Thyroid gland (tissue), 4 donors: Measurements from ENCODE around the gene TBC1D20. TPM values are rescaled to one million over a fixed set of nuclear protein-coding genes. Genes with fewer than 3 reads are reported as not detected.
A peak's percentile ranks its signal among the peaks of the same experiment; 100 is the strongest.

Experiments used
- DNase-seq, 2 donors: peaks; one replicate each; pipeline ENCODE4 v3.0.0-alpha.2; 2019
- H3K27ac ChIP-seq, 3 donors: fragments of 200-600 bp; sonication (generic); 1 replicate in 2 of 3; 2 replicates in 1 of 3; pipeline ENCODE4 v1.5.1; 2016 to 2019; ENCODE audit warnings: mild to moderate bottlenecking in 1 of 3, moderate library complexity in 1 of 3
- H3K27me3 ChIP-seq: fragments of 200-600 bp; sonication (generic); one replicate; pipeline ENCODE4 v1.5.1; 2019
- H3K36me3 ChIP-seq, 2 donors: fragments of 200-600 bp; sonication (generic); one replicate each; pipeline ENCODE4 v1.5.1; 2016 to 2019
- H3K4me1 ChIP-seq, 2 donors: fragments of 200-600 bp; sonication (generic); one replicate each; pipeline ENCODE4 v1.5.1; 2017 to 2019
- H3K4me3 ChIP-seq, 3 donors: fragments of 200-600 bp; sonication (generic); replicated peaks in 1 of 3; 1 replicate in 2 of 3; 2 replicates in 1 of 3; pipeline ENCODE4 v1.5.1; 2016; ENCODE audit warnings: mild to moderate bottlenecking in 1 of 3
- H3K9me3 ChIP-seq: fragments of 200-600 bp; sonication (generic); one replicate; pipeline ENCODE4 v1.5.1; 2017
- POLR2A ChIP-seq, 2 donors: fragments of 450-650 bp; IDR thresholded peaks; one replicate each; pipeline ENCODE4 v1.6.1; 2017; ENCODE audit warnings: antibody characterized with exemption in 2 of 2, mild to moderate bottlenecking in 2 of 2, moderate library complexity in 1 of 2
- WGBS, 2 donors: methylation state at CpG; one replicate each; pipeline ENCODE4 v1.1.5; 2017; 5-methylcytosine and 5-hydroxymethylcytosine counted together
- intact Hi-C: fragments of 100-400 bp; cut with DNase I; formaldehyde crosslinking; loops from one replicate; pipeline ENCODE4 v1.15.1; 2023
- total RNA-seq, 4 donors: library from RNA; depleted of rRNA; stranded (reverse); fragments of >200 nt; gene quantifications; one replicate each; pipeline ENCODE4 v1.2.3, GENCODE V29; 2016
- TF ChIP-seq, protein P1 (sequence below), 6 experiments: fragments of 200-600 bp in 3 of 6; fragments of 450-650 bp in 3 of 6; sonication (generic) in 3 of 6; IDR thresholded peaks; one replicate each; pipeline ENCODE4 v1.5.1; 2016 to 2019; ENCODE audit warnings: antibody characterized with exemption in 6 of 6, mild to moderate bottlenecking in 2 of 6, inconsistent platforms in 1 of 6, moderate library complexity in 1 of 6

Gene TBC1D20
- total RNA-seq, 4 donors from 2014 or later, result 34.1 to 40.5 (median 35.6) TPM

- no peak overlapping the region for H3K4me3 ChIP-seq
- peaks cover 8 to 19% of the 10 kb centered on the region in 2 donors for H3K4me1 ChIP-seq
- H3K27me3 ChIP-seq, result no peaks in the 10 kb centered on the region
- 81 to 88% methylated on average over 14 of the region's 14 CpGs for WGBS, 2 donors
- H3K36me3 ChIP-seq, result no peaks in the 10 kb centered on the region
- no peak for TF ChIP-seq POLR2A (IDR thresholded peaks at IDR 0.05)
- TF ChIP-seq, protein P1, sequence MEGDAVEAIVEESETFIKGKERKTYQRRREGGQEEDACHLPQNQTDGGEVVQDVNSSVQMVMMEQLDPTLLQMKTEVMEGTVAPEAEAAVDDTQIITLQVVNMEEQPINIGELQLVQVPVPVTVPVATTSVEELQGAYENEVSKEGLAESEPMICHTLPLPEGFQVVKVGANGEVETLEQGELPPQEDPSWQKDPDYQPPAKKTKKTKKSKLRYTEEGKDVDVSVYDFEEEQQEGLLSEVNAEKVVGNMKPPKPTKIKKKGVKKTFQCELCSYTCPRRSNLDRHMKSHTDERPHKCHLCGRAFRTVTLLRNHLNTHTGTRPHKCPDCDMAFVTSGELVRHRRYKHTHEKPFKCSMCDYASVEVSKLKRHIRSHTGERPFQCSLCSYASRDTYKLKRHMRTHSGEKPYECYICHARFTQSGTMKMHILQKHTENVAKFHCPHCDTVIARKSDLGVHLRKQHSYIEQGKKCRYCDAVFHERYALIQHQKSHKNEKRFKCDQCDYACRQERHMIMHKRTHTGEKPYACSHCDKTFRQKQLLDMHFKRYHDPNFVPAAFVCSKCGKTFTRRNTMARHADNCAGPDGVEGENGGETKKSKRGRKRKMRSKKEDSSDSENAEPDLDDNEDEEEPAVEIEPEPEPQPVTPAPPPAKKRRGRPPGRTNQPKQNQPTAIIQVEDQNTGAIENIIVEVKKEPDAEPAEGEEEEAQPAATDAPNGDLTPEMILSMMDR (IDR thresholded peaks at IDR 0.05), result no peak
- no peak overlapping the region for H3K27ac ChIP-seq
- no peak for DNase-seq
- no peaks in the 10 kb centered on the region for H3K9me3 ChIP-seq
- intact Hi-C loops, result loop anchor here (10.0 kb wide), 2 partner anchors 55 kb away; partner anchors contain the start of gene TBC1D20
These were observed 52.4 kb downstream of the TBC1D20 start for GRCh38 chr20:409697-410559.

GRCh38 chr20:408843-409696 lies 53.3 kb downstream of the TBC1D20 start:
- H3K9me3 ChIP-seq, result no peaks in the 10 kb centered on the region
- WGBS, 2 donors, result 19 to 22% methylated on average over 6 of the region's 7 CpGs
- peak overlapping the region; percentile 38 to 98 (median 74) for H3K4me3 ChIP-seq
- intact Hi-C loops, result loop anchor here (10.0 kb wide), 2 partner anchors 54 to 56 kb away; partner anchors contain the start of gene TBC1D20
- H3K36me3 ChIP-seq, result no peaks in the 10 kb centered on the region
- peak overlapping the region; percentile 74 to 96 (median 87) for H3K27ac ChIP-seq
- no peak for DNase-seq
- peaks cover 8 to 19% of the 10 kb centered on the region in 2 donors for H3K4me1 ChIP-seq
- TF ChIP-seq POLR2A (IDR thresholded peaks at IDR 0.05), result no peak
- TF ChIP-seq, protein P1 (IDR thresholded peaks at IDR 0.05), result no peak
- no peaks in the 10 kb centered on the region for H3K27me3 ChIP-seq

GRCh38 chr20:407953-408842 lies 54.1 kb downstream of the TBC1D20 start, which contains the start of gene RBCK1:
RBCK1 (plus strand) TSS chr20:408299; CDS start chr20:408758, 459 bp downstream.
- H3K4me1 ChIP-seq, result peaks cover 8 to 19% of the 10 kb centered on the region in 2 donors
- peak within 1 kb of the TSS; percentile 38 to 98 (median 74) for H3K4me3 ChIP-seq
- peak in 1 of 2 donors; percentile 57 for TF ChIP-seq POLR2A (IDR thresholded peaks at IDR 0.05)
- TF ChIP-seq, protein P1 (IDR thresholded peaks at IDR 0.05), result no peak
- H3K27ac ChIP-seq, result peak within 1 kb of the TSS; percentile 74 to 96 (median 87)
- DNase-seq, result peak; percentile 82 to 84
- no peaks in the 10 kb centered on the region for H3K27me3 ChIP-seq
- WGBS, 2 donors, result 0% methylated on average over 3 to 7 of the region's 87 CpGs
- no peaks in the 10 kb centered on the region for H3K9me3 ChIP-seq
- intact Hi-C loops, result loop anchor here (10.0 kb wide), 2 partner anchors 53 to 57 kb away; partner anchors contain the start of gene TBC1D20
- H3K36me3 ChIP-seq, result no peaks in the 10 kb centered on the region

DNA sequence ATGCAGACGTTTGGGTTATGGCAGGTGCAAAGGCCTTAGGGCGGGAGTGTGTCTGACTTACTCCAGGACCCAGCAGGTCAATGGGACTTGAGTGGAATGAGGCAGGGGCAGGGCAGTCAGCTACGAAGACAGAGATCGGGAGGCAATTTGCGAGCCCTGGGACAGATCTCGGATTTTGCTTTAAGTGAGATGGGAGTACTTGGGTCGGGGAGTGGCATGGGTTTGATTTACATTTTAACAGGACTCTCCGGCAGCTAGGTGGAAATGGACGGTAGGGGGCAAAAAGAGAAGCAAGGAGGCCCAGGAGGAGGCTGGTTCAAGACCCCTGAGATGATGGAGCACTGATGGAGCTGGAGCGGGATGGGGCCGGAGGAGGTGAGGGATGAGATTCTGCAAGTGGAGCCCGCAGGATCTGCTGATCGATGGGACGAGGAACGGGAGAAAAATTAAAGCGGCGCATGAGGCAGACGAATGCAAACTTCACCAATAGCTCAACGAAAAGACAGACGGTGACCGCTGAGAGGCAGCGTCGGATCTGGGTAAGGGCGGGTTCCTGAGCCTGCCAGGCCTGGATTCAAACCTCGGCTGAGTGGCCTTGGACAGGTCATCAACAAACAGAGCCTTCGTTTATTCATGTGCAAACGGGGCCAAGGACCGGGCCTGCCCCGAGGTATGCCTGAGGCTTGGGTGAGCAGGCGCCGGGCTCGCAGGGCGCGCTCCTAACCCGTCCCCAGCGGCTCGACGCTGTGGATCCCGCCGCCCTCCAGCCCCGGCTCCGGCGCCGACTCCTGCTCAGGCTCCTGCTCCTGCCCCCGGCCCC lies 55.0 kb downstream of the TBC1D20 start:
- peak in 1 of 2 donors; percentile 50 for TF ChIP-seq POLR2A (IDR thresholded peaks at IDR 0.05)
- TF ChIP-seq, protein P1 (IDR thresholded peaks at IDR 0.05), result peak in 3 of 6 experiments; percentile 2 to 7 (median 3)
- H3K4me1 ChIP-seq, result peaks cover 8 to 19% of the 10 kb centered on the region in 2 donors
- no peaks in the 10 kb centered on the region for H3K36me3 ChIP-seq
- no peaks in the 10 kb centered on the region for H3K27me3 ChIP-seq
- H3K27ac ChIP-seq, result peak overlapping the region in 2 of 3 donors; percentile 4 to 96
- no peaks in the 10 kb centered on the region for H3K9me3 ChIP-seq
- intact Hi-C loops, result loop anchor here (10.0 kb wide), 2 partner anchors 53 to 57 kb away; partner anchors contain the start of gene TBC1D20
- peak overlapping the region in 2 of 3 donors; percentile 36 to 98 for H3K4me3 ChIP-seq
- 10 to 21% methylated on average over 25 to 42 of the region's 45 CpGs for WGBS, 2 donors
- DNase-seq, result peak; percentile 73 to 78
